ENCODE results near the gene ORMDL2.

DNA sequence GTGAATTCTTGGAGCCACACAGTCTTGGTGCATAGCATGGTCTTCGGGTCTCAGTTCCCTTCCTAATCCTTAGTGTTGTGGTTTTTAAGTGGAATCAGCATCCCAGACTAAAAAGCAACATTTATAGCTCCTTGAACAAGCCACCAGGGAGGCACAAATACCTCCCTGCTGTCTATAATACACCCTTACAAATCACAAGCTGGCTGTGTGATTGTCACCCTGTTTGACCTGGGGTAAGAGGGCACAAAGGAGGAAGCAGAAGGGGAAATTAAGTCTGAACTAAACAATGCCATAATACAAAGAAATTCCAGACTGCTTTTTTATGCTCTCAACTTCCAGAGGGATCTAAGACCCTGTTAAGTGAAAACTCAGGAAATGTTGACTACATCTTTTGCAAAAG lies 32.6 kb downstream of the ORMDL2 start:
- no peak for TF ChIP-seq EZH2 (optimal IDR thresholded peaks at IDR 0.05; ENCODE audit: low read depth, low read length)
- TF ChIP-seq, protein P1, sequence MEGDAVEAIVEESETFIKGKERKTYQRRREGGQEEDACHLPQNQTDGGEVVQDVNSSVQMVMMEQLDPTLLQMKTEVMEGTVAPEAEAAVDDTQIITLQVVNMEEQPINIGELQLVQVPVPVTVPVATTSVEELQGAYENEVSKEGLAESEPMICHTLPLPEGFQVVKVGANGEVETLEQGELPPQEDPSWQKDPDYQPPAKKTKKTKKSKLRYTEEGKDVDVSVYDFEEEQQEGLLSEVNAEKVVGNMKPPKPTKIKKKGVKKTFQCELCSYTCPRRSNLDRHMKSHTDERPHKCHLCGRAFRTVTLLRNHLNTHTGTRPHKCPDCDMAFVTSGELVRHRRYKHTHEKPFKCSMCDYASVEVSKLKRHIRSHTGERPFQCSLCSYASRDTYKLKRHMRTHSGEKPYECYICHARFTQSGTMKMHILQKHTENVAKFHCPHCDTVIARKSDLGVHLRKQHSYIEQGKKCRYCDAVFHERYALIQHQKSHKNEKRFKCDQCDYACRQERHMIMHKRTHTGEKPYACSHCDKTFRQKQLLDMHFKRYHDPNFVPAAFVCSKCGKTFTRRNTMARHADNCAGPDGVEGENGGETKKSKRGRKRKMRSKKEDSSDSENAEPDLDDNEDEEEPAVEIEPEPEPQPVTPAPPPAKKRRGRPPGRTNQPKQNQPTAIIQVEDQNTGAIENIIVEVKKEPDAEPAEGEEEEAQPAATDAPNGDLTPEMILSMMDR (IDR thresholded peaks at IDR 0.05; ENCODE audit: low read length) = no peak
- TF ChIP-seq EZH2phosphoT487 (IDR thresholded peaks at IDR 0.05; ENCODE audit: low read length) = no peak
